Measurements from ENCODE around the gene IL3. TPM values are rescaled to one million over a fixed set of nuclear protein-coding genes. Genes with fewer than 3 reads are reported as not detected.
"Not testable (repeated sequence)": the region's sequence is repeated elsewhere in the genome, so short reads cannot be mapped to it uniquely, and the experiment has no call there.

The IL3 gene
- total RNA-seq, 6 experiments from 2014 or later = not detected

DNA sequence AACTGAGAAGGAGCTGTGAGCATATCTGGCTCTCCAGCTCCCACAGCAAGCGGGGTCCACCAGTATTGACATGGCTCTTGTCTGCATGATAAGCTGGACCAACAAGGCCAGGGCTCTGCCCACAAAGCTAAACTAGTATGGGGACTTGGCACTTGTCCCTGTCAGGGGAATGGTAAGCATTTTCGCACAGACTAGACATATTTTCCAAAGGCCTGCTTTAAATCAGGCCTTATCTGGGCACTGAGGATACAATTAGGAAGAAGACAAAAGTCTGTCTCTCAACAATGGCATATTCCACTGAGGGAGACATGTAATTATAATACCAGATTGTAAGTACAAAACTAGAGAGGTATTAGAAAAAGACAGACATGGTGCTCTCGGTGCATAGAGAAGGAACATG lies 45.2 kb downstream of the IL3 start:
- DNase-seq = no peak
- H3K27ac Mint-ChIP-seq = no peak overlapping the region
- TF ChIP-seq, protein P1, sequence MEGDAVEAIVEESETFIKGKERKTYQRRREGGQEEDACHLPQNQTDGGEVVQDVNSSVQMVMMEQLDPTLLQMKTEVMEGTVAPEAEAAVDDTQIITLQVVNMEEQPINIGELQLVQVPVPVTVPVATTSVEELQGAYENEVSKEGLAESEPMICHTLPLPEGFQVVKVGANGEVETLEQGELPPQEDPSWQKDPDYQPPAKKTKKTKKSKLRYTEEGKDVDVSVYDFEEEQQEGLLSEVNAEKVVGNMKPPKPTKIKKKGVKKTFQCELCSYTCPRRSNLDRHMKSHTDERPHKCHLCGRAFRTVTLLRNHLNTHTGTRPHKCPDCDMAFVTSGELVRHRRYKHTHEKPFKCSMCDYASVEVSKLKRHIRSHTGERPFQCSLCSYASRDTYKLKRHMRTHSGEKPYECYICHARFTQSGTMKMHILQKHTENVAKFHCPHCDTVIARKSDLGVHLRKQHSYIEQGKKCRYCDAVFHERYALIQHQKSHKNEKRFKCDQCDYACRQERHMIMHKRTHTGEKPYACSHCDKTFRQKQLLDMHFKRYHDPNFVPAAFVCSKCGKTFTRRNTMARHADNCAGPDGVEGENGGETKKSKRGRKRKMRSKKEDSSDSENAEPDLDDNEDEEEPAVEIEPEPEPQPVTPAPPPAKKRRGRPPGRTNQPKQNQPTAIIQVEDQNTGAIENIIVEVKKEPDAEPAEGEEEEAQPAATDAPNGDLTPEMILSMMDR (IDR thresholded peaks at IDR 0.05) = no peak
- H3K36me3 Mint-ChIP-seq (ENCODE audit: low read depth) = no peaks in the 10 kb centered on the region
- no peaks in the 10 kb centered on the region for H3K9me3 Mint-ChIP-seq
- no peaks in the 10 kb centered on the region for H3K27me3 Mint-ChIP-seq (ENCODE audit: insufficient read depth)
- peaks cover 32% of the 10 kb centered on the region for H3K4me1 Mint-ChIP-seq (ENCODE audit: low read depth)
- H3K4me3 Mint-ChIP-seq = no peak overlapping the region

DNA sequence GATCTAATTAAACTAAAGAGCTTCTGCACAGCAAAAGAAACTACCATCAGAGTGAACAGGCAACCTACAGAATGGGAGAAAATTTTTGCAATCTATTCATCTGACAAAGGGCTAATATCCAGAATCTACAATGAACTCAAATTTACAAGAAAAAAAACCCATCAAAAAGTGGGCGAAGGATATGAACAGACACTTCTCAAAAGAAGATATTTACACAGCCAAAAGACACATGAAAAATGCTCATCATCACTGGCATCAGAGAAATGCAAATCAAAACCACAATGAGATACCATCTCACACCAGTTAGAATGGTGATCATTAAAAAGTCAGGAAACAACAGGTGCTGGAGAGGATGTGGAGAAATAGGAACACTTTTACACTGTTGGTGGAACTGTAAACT lies 48.0 kb downstream of the IL3 start:
- not testable (repeated sequence) for H3K27ac Mint-ChIP-seq; DNase-seq; H3K27me3 Mint-ChIP-seq (ENCODE audit: insufficient read depth)

DNA sequence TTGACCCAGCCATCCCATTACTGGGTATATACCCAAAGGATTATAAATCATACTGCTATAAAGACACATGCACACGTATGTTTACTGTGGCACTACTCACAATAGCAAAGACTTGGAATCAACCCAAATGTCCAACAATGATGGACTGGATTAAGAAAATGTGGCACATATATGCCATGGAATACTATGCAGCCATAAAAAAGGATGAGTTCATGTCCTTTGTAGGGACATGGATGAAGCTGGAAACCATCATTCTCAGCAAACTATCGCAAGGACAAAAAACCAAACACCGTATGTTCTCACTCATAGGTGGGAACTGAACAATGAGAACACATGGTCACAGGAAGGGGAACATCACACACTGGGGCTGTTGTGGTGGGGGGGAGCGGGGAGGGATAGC lies 48.5 kb downstream of the IL3 start:
- DNase-seq; H3K36me3 Mint-ChIP-seq (ENCODE audit: low read depth); H3K4me3 Mint-ChIP-seq; H3K9me3 Mint-ChIP-seq; H3K27ac Mint-ChIP-seq; H3K27me3 Mint-ChIP-seq (ENCODE audit: insufficient read depth): not testable (repeated sequence)
- peaks cover 12% of the 10 kb centered on the region for H3K4me1 Mint-ChIP-seq (ENCODE audit: low read depth)

More for the DNA sequence above, 48.0 kb downstream of the IL3 start:
- not testable (repeated sequence) for H3K36me3 Mint-ChIP-seq (ENCODE audit: low read depth); H3K4me3 Mint-ChIP-seq; H3K9me3 Mint-ChIP-seq
- H3K4me1 Mint-ChIP-seq (ENCODE audit: low read depth) = peaks cover 17% of the 10 kb centered on the region

DNA sequence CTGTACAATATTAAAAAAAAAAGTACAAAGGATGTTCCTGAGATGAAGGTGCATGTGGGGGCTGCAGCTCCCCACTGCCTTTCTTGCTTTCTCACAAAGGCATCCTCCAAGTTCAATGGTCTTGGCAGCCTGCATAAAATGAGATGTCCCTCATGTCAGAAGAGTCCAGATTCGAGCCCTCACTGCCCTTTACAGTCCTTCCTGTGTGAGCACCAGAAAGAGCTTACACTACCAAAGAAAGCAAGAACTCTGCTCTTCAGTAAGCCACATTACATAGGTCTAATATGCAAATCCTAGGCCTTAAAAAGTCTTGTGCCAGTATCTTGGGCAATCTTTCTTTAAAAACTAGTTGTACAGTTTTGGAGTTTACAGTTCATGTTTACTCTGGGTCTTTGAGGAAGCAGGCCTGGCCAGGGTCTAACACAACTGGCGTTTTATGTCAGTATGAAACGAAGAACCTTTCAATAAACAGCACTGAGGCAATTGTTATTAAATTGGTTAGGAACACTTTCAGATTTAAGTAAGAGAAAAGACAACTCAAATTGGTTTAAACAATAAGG lies 49.1 kb downstream of the IL3 start:
- TF ChIP-seq, protein P1 (IDR thresholded peaks at IDR 0.05) = no peak
- peaks cover 6% of the 10 kb centered on the region for H3K4me1 Mint-ChIP-seq (ENCODE audit: low read depth)
- peaks cover 7% of the 10 kb centered on the region; the same call in 1 of the 2 replicates for H3K9me3 Mint-ChIP-seq
- no peaks in the 10 kb centered on the region for H3K36me3 Mint-ChIP-seq (ENCODE audit: low read depth)
- H3K4me3 Mint-ChIP-seq = no peak overlapping the region
- no peak for DNase-seq
- H3K27me3 Mint-ChIP-seq (ENCODE audit: insufficient read depth) = no peaks in the 10 kb centered on the region
- H3K27ac Mint-ChIP-seq = no peak overlapping the region

DNA sequence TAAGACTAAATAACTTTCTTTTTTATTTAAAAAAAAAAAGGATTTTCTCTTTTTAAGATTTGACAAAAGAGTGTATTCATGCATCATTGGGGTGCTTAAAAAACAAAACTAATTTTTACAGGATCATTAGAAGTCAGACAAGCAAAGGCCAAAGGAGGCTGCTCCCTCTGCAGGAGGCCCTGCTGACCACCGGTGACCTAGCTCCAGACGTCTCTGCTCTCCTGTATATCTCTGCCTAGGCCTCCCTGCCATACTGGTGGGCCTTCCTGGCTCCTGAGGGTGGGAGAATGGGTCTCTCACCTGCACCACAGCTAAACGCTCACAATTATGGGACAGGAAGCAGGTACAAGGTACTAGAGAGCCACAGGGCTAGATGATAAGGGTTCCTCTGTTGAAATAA lies 49.7 kb downstream of the IL3 start:
- no peak for DNase-seq
- H3K27me3 Mint-ChIP-seq (ENCODE audit: insufficient read depth) = no peaks in the 10 kb centered on the region
- H3K4me3 Mint-ChIP-seq = no peak overlapping the region
- peaks cover 7% of the 10 kb centered on the region; the same call in 1 of the 2 replicates for H3K9me3 Mint-ChIP-seq
- no peak overlapping the region for H3K27ac Mint-ChIP-seq
- no peaks in the 10 kb centered on the region for H3K36me3 Mint-ChIP-seq (ENCODE audit: low read depth)
- no peaks in the 10 kb centered on the region for H3K4me1 Mint-ChIP-seq (ENCODE audit: low read depth)
- TF ChIP-seq, protein P1 (IDR thresholded peaks at IDR 0.05) = no peak; the same call in 1 of the 2 replicates

DNA sequence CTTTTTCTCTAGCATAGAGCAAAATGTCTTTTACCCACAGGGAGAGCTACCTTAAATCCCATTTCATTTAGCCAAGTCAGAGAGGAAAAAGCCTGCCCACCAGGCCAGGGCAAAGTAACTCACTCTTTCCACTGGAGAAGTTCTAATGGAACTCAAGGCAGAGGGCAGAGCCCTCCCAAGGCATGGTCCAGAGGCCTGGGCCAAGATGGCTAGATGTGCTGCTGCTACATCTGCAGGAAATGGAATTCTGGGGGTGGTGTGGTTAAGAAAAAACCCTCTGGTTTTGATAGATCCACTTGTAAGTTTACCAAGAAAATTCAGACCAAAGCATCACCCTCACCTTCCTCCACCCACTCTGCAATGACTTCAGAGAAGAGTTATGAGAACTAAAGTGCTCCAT lies 50.5 kb downstream of the IL3 start:
- no peak for DNase-seq
- TF ChIP-seq, protein P1 (IDR thresholded peaks at IDR 0.05) = no peak
- Mint-ChIP-seq H3K4me3 (no peak overlapping the region), H3K27ac (no peak overlapping the region), H3K4me1 (ENCODE audit: low read depth) (no peaks in the 10 kb centered on the region), H3K27me3 (ENCODE audit: insufficient read depth) (no peaks in the 10 kb centered on the region), H3K36me3 (ENCODE audit: low read depth) (no peaks in the 10 kb centered on the region), H3K9me3 (peaks cover 7% of the 10 kb centered on the region; the same call in 1 of the 2 replicates)

DNA sequence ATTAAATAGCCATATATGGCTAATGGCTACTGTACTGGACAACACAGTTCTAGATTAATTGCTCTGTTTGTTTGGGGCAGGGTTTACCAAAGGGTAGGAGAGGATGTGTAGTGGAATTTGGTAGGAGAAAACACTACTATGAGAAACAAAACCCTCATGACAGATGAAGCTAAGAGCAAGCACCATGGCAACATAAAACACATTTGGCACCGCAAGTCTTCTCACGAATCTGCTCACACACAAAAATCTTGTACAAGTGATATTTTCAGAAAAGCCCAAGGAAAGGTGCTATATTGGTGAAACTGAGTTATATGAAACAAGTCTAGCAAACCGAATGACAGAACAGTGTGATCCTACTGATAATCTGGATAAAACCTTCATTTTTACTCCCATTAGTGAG lies 51.7 kb downstream of the IL3 start:
- TF ChIP-seq, protein P1 (IDR thresholded peaks at IDR 0.05) = no peak
- Mint-ChIP-seq H3K4me1 (ENCODE audit: low read depth) (no peaks in the 10 kb centered on the region), H3K4me3 (no peak overlapping the region), H3K36me3 (ENCODE audit: low read depth) (no peaks in the 10 kb centered on the region), H3K27ac (no peak overlapping the region), H3K9me3 (peaks cover 7% of the 10 kb centered on the region; the same call in 1 of the 2 replicates), H3K27me3 (ENCODE audit: insufficient read depth) (no peaks in the 10 kb centered on the region)
- DNase-seq = no peak

Measured in HFFc6 (cell line).